ENCODE data around the gene EYS.
"Not testable (repeated sequence)": the region's sequence is repeated elsewhere in the genome, so short reads cannot be mapped to it uniquely, and the experiment has no call there.

The EYS gene

DNA sequence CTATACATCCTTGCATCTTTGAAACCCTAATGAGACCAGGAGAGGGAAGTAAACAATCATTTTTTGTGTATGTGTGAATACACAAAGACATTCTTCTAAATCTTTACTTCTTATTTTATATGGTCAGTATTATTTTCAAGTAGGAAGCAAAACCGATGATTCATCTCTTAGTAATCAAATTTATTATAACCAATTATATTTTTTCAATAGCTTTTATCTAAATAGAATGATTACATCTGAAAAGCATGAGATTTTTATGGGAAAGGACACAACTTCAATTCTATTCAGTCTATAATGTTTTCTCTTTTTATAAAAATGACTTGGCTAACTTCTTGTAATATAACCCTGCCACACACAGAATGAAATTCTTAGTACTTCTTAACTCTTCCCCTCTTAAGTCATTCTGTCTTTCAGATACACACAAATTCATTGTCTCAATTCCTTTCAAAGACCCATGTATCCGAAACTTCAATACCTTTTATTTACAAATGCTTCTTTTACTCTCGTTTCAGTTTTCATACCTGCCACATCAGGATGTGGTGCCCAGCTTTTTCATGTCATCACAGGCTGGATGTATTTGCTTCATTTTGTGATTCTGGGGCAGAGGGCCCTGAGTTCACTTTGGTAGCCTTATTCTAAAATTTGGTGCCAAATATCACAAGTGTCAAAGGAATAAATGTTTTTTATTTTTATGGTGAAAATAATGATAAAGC, 1844.4 kb downstream of the EYS start:
- no peak for DNase-seq

DNA sequence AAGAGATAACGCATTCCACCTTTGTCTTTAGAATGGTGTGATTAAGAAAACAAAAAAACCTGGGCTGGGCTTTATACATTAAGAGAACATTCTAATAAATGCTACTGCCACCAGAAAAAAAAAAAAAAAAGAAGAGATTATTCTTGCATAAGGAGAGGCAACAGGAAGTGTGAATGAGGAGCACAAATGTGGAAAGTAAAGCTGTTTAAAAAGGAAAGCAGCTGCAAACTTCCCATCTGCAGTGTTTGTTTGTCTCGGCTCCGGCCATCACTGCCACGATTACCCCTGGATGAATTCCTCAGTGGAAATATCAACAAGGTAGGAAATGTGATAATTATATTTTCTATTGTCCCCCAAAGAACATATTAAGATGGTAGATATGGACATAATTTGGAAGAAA, 1847.5 kb downstream of the EYS start:
- DNase-seq = no peak

DNA sequence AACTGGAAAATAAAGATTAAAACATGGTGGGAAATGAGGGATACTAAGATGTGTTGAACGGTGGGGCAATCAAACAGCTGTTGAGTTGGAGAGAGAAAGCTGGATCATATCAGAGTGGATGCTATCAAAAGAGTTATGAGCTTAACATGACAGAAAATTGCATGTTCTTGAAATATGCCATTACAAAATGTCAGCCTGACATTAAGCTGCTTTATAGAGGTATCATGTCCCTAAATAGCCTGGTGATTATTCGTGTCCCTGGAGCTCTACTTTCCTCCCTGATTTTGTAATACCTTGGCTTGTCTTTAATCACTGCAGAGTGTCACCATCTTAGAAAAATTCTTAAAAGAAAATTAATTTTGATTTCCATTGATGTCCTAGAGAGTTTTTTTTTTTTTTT, 1848.3 kb downstream of the EYS start:
- DNase-seq = no peak

DNA sequence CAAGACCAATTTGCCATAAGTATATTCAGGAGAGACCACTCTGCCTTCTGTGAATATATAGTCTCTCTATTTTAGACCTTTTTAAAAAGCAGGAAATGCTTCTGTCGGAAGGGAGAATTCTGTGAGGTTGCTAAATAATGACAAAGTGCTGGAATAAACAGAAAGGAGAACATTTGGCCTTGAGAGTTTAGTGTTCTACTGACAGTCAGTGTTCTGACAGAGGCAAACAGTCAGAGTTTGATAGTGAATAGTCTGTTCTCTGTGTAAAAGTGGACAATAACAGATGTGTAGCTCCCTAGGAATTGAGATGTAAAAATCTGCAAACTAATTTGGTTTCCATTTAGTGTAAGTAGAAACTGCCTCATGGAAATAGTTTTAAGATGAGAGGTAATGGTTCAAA, 1850.8 kb downstream of the EYS start:
- no peak for DNase-seq

DNA sequence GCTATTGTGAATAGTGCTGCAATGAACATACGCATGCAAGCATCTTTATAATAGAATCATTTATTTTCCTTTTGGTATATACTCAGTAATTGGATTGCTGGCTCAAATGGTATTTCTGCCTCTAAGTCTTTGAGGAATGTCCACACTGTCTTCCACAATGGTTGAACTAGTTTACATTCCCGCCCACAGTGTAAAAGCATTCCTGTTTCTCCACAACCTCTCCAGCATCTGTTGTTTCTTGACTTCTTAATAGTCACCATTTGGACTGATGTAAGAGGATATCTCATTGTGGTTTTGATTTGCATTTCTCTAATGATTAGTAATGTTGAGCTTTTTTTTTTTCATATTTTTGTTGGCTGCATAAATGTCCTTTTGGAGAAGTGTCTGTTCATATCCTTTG, 1862.7 kb downstream of the EYS start:
- no peak for DNase-seq

DNA sequence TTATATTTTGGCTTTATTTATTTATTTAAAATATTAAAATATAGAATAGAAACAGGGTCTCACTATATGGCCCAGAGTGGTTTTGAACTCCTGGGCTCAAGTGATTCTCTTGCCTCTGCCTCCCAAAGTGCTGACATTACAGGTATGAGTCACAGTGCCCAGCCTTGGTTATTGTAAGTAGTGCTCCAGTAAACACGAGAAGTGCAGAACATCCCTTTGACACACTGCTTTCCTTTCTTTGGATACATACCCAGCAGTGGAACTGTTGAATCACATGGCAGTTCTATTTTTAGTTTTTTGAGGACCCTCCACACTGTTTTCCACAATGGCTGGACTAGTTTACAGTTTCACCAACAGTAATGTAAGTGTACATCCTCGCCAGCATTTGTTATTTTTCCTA, 1867.5 kb downstream of the EYS start:
- DNase-seq = no peak

DNA sequence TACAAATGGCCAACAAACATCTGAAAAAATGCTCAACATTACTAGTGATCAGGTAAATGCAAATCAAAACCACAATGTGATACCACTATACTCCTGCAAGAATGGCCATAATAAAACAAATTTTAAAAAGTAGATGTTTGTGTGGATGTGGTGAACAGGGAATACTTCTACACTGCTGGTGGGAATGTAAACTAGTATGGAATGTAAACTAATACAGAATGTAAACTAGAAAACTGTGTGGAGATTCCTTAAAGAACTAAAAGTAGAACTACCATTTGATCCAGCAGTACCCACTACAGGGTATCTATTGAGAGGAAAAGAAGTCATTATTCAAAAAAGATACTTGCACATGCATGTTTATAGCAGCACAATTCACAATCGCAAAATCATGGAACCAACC, 1878.3 kb downstream of the EYS start:
- not testable (repeated sequence) for DNase-seq

DNA sequence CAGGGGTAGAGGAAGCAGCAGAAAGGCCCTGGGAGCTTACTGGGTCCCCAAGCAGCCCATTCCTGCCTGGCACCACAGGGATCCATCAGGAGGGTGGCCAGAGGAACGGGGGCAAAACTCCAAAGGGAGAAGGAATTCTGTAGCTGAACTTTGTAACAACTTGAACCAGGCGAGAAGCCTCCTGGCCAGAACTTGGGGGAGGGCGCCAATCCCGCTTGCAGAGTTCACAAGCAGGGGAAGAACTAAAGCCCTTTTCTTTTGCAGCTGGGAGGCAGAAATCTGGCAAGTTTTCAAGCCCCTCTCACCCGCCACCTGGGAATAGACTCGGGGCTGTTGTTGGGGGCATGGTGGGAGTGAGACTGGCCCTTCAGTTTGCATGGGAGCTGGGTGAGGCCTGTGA, 1882.3 kb downstream of the EYS start:
- no peak for DNase-seq

DNA sequence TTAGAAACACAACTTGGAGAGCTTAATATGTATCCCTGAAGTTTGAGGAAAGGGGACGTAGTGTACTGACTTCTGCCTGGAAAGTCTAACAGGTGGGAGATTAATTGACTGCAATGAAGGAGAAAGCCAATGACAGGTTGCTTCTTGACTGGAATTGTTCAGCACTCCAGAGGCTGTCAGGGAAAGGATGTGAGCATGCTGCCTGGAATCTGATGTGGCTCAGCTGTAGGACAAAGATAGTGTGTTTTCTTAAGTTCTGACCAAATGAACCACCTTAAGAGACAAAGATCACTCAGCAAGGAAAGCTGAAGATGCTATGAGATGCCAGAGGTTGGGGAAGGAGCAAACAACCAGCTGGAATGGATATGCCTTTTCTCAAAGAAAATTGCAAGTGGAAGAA, 1885.6 kb downstream of the EYS start:
- no peak for DNase-seq

DNA sequence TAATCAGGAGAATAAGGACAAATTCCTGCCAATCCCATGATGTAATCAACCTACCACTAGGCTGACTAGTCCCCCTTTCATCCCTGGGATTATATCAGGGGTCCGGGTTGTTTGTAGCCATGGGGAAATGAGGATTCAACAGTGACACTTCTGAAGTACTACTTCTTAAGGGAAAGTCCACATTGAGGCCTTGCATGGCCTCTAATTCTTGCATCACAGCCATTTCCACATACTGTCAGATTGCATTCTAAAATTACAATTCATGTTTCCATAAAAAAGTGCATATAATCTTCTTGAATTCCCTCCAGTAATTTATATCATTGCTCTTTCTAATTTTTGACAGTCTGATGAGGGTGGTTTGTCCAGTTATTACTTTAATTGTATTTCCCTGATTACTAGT, 1887.2 kb downstream of the EYS start:
- DNase-seq = no peak

DNA sequence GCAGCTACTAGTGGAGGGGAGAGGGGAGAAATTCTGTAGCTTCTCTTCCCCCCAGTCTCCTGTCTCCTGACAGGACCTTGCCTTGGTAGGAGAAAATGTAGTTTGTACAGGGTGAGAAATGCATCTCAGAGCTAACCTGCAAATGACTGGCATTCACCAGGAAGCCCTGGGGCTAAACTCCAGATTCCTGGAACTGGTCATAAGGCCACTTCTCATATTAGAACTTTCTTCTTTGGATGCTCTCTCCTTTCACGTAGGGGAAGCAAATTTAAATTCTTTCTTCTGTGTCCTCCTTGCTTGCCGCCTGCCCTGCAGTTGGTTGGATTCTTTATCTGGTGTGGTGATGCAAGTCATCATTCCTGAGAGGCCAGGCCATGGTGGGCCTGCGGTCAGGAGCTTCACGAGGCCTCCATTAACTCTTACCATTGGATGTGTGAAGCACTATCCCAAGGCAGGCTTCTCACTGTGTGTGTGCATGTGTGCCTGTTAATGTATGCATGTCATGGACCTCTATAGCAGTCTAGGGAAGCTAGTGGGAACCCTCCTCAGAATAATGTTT, 1889.5 kb downstream of the EYS start:
- DNase-seq = no peak

DNA sequence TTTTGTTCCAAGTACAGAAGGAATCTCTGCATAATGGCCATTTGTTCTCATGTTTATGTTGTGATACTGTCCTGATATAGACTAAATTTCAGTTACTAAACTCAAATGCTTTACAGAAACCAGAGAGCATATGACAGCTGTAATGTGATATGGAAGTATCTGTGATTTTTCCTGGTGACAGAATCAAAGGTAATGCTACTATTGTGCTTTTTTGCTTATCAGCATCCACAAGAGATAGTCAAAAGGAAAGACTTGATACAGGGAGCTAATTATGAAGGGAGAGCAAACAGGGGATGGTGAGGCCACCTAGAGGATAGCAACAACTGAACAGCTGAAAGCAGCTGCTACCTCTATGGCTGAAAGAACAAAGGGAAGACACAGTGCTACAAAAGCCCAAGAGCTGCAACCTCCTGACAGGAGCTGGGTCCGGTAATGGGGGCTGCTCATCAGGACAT, 1890.0 kb downstream of the EYS start:
- no peak for DNase-seq

DNA sequence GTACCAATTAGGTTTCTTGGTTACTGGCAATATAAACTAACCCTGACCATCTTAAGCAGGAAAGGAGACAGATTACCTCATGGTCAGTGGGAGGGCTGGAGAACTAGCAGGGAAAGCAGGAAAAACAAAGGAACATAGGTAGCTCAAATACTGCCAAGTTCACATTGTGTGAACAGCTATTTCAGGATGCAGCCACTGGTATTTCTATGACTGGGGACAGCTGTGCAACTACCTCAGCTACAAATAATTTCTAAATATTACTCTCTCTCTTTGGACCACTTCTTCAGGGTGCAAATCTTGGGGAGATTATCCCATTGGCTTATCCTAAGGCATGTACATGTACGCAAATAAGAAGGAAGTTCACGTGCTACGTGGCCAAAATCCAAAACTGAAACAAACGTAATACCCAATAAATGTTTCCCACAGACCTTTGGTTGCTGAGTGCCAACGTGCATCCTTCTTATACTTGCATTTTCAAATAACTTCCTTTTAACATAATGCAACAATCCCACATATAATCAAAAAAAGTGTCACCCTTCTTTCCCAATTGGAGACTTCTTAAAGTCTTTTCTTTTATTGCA, 1890.5 kb downstream of the EYS start:
- no peak for DNase-seq

DNA sequence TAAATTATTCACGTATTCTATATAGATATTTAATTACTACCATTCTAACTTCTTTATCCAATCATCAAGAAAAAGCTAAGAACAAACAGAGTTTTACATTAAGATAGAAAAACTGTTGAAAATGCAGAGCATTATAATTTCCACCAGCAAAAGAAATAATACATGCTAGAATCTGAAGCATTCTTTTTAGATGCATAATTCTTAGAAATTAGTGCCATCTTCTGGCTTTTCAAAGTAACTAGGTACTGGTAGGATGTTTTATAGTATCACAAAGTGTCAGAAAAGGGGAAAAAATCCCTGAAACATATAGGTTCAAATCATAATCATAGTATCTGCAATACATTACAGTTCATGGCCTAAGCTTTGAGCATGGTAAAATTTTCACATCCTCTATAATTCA, 1892.6 kb downstream of the EYS start:
- no peak for DNase-seq

DNA sequence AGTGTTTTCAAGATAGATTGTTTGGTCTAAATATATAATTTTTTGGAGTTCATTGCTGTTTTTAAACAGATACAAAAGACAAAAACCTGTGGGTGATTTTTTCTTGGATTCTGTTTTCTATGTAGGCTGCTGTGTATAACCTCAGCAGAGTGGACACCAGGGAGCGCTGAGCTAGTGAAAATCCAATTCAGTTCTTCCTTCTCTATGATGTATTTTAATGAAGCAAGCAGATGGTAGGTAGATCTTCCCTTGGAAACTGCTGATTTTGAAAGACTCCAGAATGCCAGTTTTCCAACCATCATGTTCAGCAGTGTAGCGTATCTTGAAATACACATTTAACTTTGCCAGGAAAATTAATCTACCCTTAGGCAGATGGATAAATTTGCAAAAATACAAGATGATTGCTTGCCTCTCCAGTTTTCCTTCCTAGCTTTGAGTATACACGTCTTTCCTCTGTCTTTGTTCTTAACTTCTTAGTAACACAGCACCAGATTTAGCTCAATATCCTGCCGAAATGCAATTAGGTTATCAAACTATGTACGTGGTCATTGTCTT, 1893.4 kb downstream of the EYS start:
- DNase-seq = no peak

DNA sequence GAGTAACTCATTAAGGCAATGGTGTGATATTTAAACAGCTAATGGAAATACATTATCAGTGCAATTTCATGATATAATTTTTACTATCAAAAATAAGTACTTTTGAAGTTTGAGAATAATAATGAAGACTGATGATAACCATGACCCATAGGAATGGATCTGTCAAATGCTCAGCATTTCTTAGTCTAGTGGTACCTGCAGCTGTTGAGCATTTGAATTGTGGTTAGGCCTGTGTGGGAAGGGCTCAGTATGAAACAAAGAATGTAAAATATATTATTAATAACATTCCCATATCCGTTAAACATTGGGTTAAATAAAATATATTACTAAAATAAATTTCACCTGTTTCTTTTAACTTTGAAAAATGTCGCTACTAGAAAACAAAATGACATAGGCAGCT, 1898.5 kb downstream of the EYS start:
- no peak for DNase-seq

DNA sequence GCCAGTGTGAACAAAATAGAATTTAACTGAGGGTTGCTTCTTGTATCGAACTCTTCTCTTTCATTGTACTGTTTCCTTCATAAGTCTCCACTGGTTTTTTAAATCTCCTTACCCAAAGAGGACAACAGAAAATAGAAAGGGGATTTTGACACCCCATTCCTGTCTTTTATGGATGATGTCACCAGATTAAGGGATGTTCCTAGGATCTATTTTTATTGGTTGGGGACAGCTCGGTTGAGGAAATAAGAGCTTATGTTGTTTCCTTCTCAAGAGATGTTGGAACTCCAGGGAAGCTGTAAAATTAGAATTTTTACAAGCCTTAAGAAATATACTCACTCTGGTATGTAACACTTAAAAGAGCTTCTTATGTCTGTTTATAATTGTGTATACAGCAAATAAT, 1900.0 kb downstream of the EYS start:
- no peak for DNase-seq

DNA sequence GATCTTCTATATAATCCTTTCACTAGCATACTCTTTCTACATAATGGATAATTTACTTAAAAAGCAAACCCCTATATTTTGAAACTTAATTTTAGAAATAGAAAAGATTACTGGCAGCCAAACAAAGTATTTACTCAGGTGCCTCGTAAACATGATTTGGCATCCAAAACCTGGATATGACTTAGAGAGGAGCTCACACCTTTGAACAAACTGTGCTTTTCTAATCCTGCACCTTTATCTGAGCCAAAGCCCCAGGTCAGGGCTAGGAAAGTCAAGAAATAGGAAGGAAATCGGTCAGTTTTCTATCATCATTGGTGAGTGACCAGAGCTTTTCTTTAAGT, 1900.5 kb downstream of the EYS start:
- no peak for DNase-seq

DNA sequence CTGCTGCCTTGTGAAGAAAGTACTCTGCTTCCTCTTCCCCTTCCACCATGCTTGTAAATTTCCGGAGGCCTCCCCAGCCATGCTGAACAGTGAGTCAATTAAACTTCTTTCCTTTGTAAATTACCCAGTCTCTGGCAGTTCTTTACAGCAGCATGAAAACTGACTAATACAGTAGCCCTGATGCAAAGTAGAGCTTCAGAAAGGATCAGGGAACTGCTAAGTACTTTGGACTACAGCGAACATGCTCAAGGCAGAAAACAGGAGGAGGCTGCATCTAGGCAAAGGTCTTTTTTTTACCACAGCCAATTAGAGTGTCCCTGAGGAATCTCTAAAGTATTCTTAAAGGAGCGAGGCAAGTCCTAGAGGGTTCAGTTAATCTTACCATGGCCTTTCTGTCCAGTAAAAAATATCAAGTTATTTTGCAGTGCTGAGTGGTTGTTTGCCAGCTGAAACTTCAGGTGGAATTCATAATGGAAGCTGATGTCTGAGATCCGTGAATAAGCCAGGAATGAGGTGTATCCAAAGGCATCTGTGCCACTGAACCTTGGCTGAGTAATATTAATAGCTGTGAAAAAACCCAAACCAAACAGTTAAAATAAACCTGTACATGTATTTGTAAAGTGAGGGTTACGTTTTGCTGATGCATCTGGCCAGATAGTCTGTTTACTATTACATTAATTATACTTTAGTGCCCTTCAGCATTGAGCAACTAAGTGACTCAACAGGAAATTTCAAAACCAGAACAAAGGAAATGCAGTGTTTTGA, 1901.0 kb downstream of the EYS start:
- DNase-seq = no peak

DNA sequence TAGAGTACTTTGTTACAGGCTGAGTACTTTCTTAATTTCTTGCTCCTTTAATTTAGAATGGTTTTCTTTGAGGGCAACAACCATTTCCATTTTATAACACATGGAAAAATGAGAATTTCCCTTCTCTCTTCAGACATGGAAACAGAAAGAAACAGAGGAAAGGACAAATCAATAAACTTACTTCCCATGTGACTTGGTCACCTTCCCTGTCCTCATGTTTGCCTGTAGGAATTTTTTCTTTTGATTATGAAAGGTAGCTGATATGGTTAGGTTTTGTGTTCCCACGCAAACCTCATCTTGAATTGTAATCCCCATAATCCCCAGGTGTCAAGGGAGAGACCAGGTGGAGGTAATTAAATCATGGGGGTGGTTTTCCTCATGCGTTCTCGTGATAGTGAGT, 1901.7 kb downstream of the EYS start:
- DNase-seq = no peak

DNA sequence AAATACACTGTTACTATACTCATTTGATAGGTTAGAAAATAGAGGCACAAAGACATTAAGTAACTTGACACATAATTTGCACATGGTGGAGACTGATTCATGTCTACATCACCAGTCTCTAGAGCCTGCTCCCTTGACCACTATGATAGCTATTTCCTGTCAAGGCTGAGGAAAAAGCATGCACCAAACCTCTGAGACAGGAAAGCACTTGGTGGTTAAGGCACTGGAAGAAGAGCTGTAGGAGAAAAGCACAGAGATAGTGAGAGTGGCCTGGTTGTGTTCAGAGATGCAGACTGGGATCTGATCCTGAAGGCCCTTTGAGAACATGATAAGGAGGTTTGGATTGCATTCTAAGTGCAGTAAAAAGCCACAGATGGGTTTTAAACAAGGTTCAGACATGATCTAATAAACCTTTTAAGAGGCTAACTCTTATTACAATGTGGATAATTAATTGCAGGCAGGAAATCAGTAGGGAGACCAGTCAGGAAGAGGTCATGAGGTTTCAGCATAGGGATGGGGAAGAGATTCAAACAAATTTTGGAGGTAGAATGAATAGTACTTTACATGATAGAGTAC, 1902.6 kb downstream of the EYS start:
- DNase-seq = no peak

DNA sequence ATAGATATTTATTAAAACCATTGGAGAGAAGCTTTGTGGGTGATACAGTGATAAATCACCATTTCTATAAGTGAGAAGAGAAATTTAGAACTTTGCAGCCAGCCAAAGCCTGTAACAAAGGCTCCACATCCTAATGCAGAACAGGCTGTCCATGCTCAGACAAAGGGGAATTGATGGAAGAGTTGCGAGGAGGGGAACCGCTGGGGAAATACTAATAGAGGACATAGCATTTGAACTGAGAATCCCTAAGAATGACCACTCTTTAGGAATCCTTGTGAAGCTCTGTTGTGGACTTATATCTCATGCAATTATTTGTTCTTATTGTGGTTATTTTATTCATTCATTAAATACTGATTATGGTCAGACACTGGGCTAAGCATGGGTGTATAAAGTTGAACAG, 1903.7 kb downstream of the EYS start:
- no peak for DNase-seq

DNA sequence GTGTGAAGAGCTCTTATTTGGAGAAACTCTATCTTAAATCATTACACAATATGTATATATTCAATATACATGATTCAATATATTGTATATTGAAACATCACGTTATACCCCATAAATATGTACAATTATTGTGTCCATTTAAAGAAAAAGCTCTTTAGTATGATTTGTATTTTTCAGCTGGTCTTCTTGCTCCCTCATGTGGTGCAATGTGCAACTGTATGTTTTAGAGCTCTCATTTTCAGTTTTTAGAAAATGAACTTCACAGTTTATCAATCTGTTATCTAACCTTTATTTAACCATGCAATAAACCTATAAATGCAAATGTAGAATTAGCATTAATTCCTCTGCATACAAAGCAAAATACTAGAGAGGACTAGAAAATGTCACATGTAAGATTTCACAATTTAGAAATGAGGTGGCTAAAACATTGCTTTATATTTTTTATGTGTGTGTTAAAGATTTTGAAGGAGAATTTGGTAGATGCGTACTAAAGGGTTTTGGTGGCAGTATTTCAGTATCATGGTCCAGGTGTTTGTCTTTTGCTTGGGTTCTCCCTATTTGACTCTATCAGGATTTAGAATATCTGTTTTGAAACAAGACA, 1904.3 kb downstream of the EYS start:
- no peak for DNase-seq
